Measurements from ENCODE around the gene SECISBP2L.

- no peak for TF ChIP-seq POLR2AphosphoS5 (IDR thresholded peaks at IDR 0.05)
- TF ChIP-seq EP300 (IDR thresholded peaks at IDR 0.05), result no peak
These were observed 29.6 kb upstream of the SECISBP2L start for GRCh38 chr15:49075881-49076280.

All from esophagus muscularis mucosa (tissue), 3 donors.